Trophoblast cell (in vitro differentiated cells and primary cell): Measurements from ENCODE around the gene NEMP1.

Experiments used
- DNase-seq, 2 donors: peaks; one replicate each; pipeline ENCODE4 v3.0.0-alpha.2; 2016
- H2AFZ ChIP-seq: 2 replicates; pipeline ENCODE4 v1.6.1; 2013; ENCODE audit warnings: low read length, moderate library complexity, mild to moderate bottlenecking; ENCODE audit not compliant: insufficient read depth, poor library complexity
- H2AK5ac ChIP-seq: 2 replicates; pipeline ENCODE4 v1.6.1; 2013; ENCODE audit warnings: mild to moderate bottlenecking, low read length
- H2BK120ac ChIP-seq: 2 replicates; pipeline ENCODE4 v1.6.1; 2013; ENCODE audit warnings: low read length, mild to moderate bottlenecking, moderate library complexity; ENCODE audit not compliant: insufficient read depth, poor library complexity
- H2BK12ac ChIP-seq: 2 replicates; pipeline ENCODE4 v1.6.1; 2013; ENCODE audit warnings: mild to moderate bottlenecking, low read length, moderate library complexity
- H2BK5ac ChIP-seq: 2 replicates; pipeline ENCODE4 v1.6.1; 2013; ENCODE audit warnings: low read length, low read depth, moderate library complexity, mild to moderate bottlenecking; ENCODE audit not compliant: poor library complexity
- H3K14ac ChIP-seq: 2 replicates; pipeline ENCODE4 v1.6.1; 2013; ENCODE audit warnings: mild to moderate bottlenecking, low read length
- H3K18ac ChIP-seq: 2 replicates; pipeline ENCODE4 v1.6.1; 2013; ENCODE audit warnings: mild to moderate bottlenecking, low read length
- H3K23ac ChIP-seq: 2 replicates; pipeline ENCODE4 v1.6.1; 2013; ENCODE audit warnings: low read length
- H3K27ac ChIP-seq: 2 replicates; pipeline ENCODE4 v1.5.1; 2013; ENCODE audit warnings: low read depth, mild to moderate bottlenecking, inconsistent platforms, low read length, moderate library complexity
- H3K27me3 ChIP-seq: 2 replicates; pipeline ENCODE4 v1.6.1; 2013; ENCODE audit warnings: inconsistent platforms, mild to moderate bottlenecking, low read length, moderate library complexity; ENCODE audit not compliant: insufficient read depth
- H3K36me3 ChIP-seq, 2 experiments: 1 replicate in 1 of 2; 2 replicates in 1 of 2; pipeline ENCODE4 v1.6.1; 2013; ENCODE audit warnings: low read length in 2 of 2, mild to moderate bottlenecking in 2 of 2, moderate library complexity in 1 of 2; ENCODE audit not compliant: insufficient read depth in 2 of 2, control insufficient read depth in 1 of 2
- H3K4ac ChIP-seq: 2 replicates; pipeline ENCODE4 v1.6.1; 2013; ENCODE audit warnings: low read depth, mild to moderate bottlenecking, low read length, moderate library complexity
- H3K4me1 ChIP-seq, 2 experiments: 1 replicate in 1 of 2; 2 replicates in 1 of 2; pipeline ENCODE4 v1.6.1; 2013; ENCODE audit warnings: low read length in 2 of 2, mild to moderate bottlenecking in 2 of 2, moderate library complexity in 1 of 2; ENCODE audit not compliant: insufficient read depth in 2 of 2, control insufficient read depth in 1 of 2
- H3K4me2 ChIP-seq: 2 replicates; pipeline ENCODE4 v1.6.1; 2013; ENCODE audit warnings: inconsistent platforms, mild to moderate bottlenecking, low read length, moderate library complexity
- H3K4me3 ChIP-seq: 2 replicates; pipeline ENCODE4 v1.5.1; 2013; ENCODE audit warnings: mild to moderate bottlenecking, low read depth, low read length, inconsistent platforms
- H3K79me1 ChIP-seq: one replicate; pipeline ENCODE4 v1.6.1; 2013; ENCODE audit warnings: low read length
- H3K79me2 ChIP-seq: 2 replicates; pipeline ENCODE4 v1.6.1; 2013; ENCODE audit warnings: low read length, mild to moderate bottlenecking; ENCODE audit not compliant: control insufficient read depth, insufficient read depth, poor library complexity
- H3K9ac ChIP-seq: 2 replicates; pipeline ENCODE4 v1.6.1; 2013; ENCODE audit warnings: mild to moderate bottlenecking, low read length
- H3K9me3 ChIP-seq: 2 replicates; pipeline ENCODE4 v1.6.1; 2013; ENCODE audit warnings: low read depth, mild to moderate bottlenecking, control low read depth, inconsistent platforms, low read length; ENCODE audit not compliant: insufficient read depth
- H4K12ac ChIP-seq: 2 replicates; pipeline ENCODE4 v1.6.1; 2013; ENCODE audit warnings: low read depth, mild to moderate bottlenecking, low read length, moderate library complexity
- H4K8ac ChIP-seq: 2 replicates; pipeline ENCODE4 v1.6.1; 2013; ENCODE audit warnings: low read depth, mild to moderate bottlenecking, low read length, moderate library complexity
- H4K91ac ChIP-seq: one replicate; pipeline ENCODE4 v1.6.1; 2013; ENCODE audit warnings: low read depth, mild to moderate bottlenecking, low read length, moderate library complexity
- WGBS: extraction: QIAGEN DNeasy Blood & Tissue Kit; methylation state at CpG from one replicate; pipeline ENCODE4 v1.1.7; 2013; ENCODE audit warnings: missing lambda C conversion rate; ENCODE audit not compliant: insufficient read length, insufficient coverage; ENCODE audit errors: extremely low coverage; 5-methylcytosine and 5-hydroxymethylcytosine counted together

NEMP1 gene

DNA sequence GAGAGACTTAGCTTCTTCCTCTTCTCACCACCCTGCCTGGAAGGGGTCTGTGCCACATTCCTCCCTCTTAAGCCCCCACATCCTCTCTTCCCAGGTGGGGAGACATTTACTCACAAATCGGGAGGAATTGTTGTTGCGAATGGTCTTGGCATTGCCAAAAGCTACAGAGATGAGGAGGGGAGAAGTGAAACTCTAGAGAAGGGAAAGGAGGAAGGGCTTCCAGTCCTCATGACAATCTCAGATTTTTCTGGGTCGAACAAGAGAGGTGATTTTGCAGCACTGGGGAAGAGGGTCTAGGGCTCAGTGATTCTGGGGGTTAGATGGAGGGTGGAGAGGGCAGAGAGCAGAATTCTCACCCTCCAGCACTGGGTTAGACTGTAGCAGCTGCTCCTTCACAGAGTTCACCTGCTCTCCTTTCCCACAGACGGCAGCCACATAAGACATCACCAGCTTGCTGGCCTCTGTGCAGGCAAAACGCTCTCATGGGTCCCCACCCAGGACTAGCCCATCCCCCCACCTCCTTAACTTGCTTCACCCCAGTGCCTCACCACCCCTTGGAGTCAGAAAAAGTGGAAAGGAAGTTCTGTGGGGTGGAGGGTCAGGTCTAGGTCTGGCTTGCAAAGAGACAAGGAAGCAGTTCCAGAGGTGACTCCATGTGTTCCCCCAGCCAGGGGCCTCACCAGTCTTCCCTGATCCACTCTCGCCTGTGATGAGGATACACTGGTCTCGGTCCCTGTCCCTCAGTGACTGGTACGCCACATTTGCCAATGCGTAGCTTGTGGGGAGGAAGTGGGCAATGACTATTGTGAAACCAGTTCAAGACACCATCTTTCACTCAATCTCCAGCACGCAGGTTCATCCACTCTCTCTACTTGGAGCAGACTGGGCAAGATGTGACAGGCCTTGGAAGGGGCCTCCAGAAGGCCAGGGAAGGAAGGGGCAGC lies 31.4 kb downstream of the NEMP1 start:
- Histone ChIP-seq H3K23ac (no peak overlapping the region), H3K14ac (no peak overlapping the region), H3K9ac (no peak overlapping the region), H3K4me1 (no peaks in the 10 kb centered on the region), H2BK5ac (no peak overlapping the region), H2BK120ac (no peak overlapping the region), H2AFZ (no peak overlapping the region), H3K9me3 (peaks cover 1% of the 10 kb centered on the region), H3K36me3 (no peaks in the 10 kb centered on the region), H2AK5ac (no peak overlapping the region), H3K4ac (no peak overlapping the region), H3K79me1 (no peaks in the 10 kb centered on the region), H3K18ac (no peak overlapping the region), H3K4me2 (no peak overlapping the region), H4K8ac (no peak overlapping the region), H3K27me3 (no peaks in the 10 kb centered on the region), H4K91ac (no peak overlapping the region), H3K4me3 (no peak overlapping the region), H3K27ac (no peak overlapping the region), H4K12ac (no peak overlapping the region), H3K79me2 (no peaks in the 10 kb centered on the region), H2BK12ac (no peak overlapping the region)
- no CpG with 5 or more reads among the region's 10 CpGs for WGBS
- DNase-seq = peak; percentile 24 to 61

DNA sequence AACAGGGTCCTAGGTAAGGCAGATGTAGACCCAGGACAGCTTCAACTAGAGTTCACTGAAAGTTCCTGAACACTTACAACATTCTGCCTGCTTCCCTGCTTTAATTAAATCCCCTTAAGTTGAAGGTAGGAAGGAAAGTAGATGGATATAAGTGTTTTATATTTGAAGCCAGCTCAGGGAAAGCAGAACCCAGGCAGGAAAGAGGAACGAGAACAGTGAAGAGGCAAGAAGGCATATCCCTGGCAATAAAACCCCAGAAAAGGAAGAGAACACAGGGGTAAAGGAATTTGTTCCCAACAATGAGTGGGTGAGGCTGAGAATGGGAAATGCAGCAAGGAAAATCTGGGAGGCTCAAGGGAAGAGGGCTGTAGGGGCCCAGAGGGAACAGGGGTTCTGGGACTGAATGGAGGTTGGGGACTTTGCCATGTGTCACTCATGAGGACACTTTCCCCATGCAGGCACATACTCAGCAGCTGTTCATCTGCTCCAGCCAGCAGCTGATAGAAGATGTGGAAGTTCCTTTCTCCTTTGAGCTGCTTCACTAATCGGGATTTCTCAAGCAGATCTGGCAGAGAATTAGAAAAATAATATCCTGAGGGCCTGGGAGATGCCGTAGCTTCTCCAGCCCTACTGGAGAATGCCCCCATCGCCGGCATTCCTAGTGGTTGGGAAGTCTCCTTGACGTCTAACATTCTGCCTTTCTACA lies 32.4 kb downstream of the NEMP1 start:
- Histone ChIP-seq H2AFZ (no peak overlapping the region), H2BK12ac (no peak overlapping the region), H3K4me1 (no peaks in the 10 kb centered on the region), H3K9me3 (peaks cover 1% of the 10 kb centered on the region), H2BK5ac (no peak overlapping the region), H3K4me2 (no peak overlapping the region), H4K91ac (no peak overlapping the region), H4K8ac (no peak overlapping the region), H3K79me1 (no peaks in the 10 kb centered on the region), H3K9ac (no peak overlapping the region), H4K12ac (no peak overlapping the region), H2AK5ac (no peak overlapping the region), H3K23ac (no peak overlapping the region), H3K4me3 (no peak overlapping the region), H3K27ac (no peak overlapping the region), H3K18ac (no peak overlapping the region), H3K4ac (no peak overlapping the region), H3K27me3 (no peaks in the 10 kb centered on the region), H3K79me2 (no peaks in the 10 kb centered on the region), H2BK120ac (no peak overlapping the region), H3K14ac (no peak overlapping the region), H3K36me3 (no peaks in the 10 kb centered on the region)
- DNase-seq = peak; percentile 94 to 98
- no CpG with 5 or more reads among the region's 6 CpGs for WGBS

- Histone ChIP-seq H3K27ac (no peak overlapping the region), H2BK5ac (no peak overlapping the region), H2AK5ac (no peak overlapping the region), H2AFZ (no peak overlapping the region), H3K23ac (no peak overlapping the region), H3K36me3 (no peaks in the 10 kb centered on the region), H4K91ac (no peak overlapping the region), H3K9me3 (peaks cover 1% of the 10 kb centered on the region), H3K18ac (no peak overlapping the region), H3K79me1 (no peaks in the 10 kb centered on the region), H3K79me2 (no peaks in the 10 kb centered on the region), H3K14ac (no peak overlapping the region), H3K4me2 (no peak overlapping the region), H3K4me1 (no peaks in the 10 kb centered on the region), H2BK12ac (no peak overlapping the region), H3K4ac (no peak overlapping the region), H3K9ac (no peak overlapping the region), H4K12ac (no peak overlapping the region), H3K27me3 (no peaks in the 10 kb centered on the region), H2BK120ac (no peak overlapping the region), H3K4me3 (no peak overlapping the region), H4K8ac (no peak overlapping the region)
- no CpG with 5 or more reads among the region's 3 CpGs for WGBS
- DNase-seq = peak; percentile 70 to 85
These were observed 33.7 kb downstream of the NEMP1 start for GRCh38 chr12:57044889-57045288.

DNA sequence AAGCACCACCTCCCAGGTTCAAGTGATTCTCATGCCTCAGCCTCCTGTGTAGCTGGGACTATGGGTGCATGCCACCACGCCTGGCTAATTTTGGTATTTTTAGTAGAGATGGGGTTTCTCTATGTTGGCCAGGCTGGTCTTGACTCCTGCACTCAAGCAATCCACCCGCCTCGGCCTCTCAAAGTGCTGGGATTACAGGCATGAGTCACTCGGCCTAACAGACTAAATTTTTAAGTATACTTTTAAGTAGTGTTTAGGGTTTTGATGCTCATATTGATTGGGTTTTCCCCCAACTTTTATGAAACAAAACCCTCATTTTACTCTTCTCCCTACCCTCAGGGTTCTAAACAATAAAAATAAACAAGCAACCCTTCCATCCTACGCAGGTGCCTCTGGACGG lies 34.1 kb downstream of the NEMP1 start:
- Histone ChIP-seq H4K12ac (no peak overlapping the region), H3K27ac (no peak overlapping the region), H3K9ac (no peak overlapping the region), H2AFZ (no peak overlapping the region), H4K8ac (no peak overlapping the region), H2BK12ac (no peak overlapping the region), H4K91ac (no peak overlapping the region), H3K18ac (no peak overlapping the region), H3K4ac (no peak overlapping the region), H3K79me1 (no peaks in the 10 kb centered on the region), H3K4me3 (no peak overlapping the region), H3K9me3 (peaks cover 1% of the 10 kb centered on the region), H2BK120ac (no peak overlapping the region), H3K4me2 (no peak overlapping the region), H3K23ac (no peak overlapping the region), H3K27me3 (no peaks in the 10 kb centered on the region), H3K79me2 (no peaks in the 10 kb centered on the region), H2BK5ac (no peak overlapping the region), H3K14ac (no peak overlapping the region), H3K36me3 (no peaks in the 10 kb centered on the region), H2AK5ac (no peak overlapping the region), H3K4me1 (no peaks in the 10 kb centered on the region)
- peak in 1 of 2 donors; percentile 41 for DNase-seq
- WGBS = no CpG with 5 or more reads among the region's 6 CpGs
